ENCODE measurements around the gene UIMC1.
"Not testable (repeated sequence)": the region's sequence is repeated elsewhere in the genome, so short reads cannot be mapped to it uniquely, and the experiment has no call there.

Gene UIMC1

DNA sequence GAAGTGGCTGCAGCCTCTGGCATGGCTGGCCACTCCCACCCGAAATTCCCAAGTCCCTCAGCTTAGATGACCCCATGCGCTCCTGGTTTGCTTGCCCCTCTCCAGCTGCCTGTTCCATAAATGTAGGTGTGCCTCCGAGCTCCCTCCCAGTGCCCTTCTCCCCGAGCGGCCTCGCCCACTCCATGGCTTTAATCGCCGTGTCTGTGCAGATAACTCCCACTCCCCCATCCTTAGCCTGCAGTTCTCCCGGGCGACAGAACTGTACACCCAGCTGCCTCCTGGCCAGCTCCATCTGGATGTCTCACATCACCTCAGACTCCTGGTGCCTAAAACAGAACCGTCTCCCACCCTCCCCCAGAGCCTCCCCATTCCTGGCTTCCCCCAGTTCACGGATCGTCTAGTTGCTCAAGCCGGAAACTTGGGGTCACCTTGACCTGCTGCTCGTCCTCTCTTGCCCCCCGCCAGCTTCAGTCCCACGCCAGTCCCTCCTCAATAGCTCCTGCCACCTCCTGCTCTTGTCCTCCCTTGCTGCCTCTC, 131.5 kb downstream of the UIMC1 start:
- in situ Hi-C loops (cut with HindIII; ENCODE audit: low sequenced_read_pairs), result no loop called here

DNA sequence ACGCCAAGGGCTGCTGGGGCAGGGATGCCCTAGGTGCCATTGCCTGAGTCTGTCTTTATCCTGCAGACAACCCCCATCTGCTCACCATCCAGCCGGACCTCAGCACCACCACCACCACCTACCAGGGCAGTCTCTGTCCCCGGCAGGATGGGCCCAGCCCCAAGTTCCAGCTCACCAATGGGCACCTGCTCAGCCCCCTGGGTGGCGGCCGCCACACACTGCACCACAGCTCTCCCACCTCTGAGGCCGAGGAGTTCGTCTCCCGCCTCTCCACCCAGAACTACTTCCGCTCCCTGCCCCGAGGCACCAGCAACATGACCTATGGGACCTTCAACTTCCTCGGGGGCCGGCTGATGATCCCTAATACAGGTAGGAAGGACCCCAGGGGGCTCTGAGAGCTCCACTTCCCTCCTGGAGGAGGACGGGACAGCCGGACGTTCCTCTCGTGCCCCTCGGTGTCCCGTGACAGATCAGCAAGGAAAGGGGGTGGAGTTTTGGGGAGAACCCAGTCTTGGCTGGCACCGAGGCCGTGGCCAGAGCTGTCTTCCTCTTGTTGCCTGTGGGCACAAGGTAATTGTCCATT, 132.3 kb downstream of the UIMC1 start:
- in situ Hi-C loops (cut with HindIII; ENCODE audit: low sequenced_read_pairs), result no loop called here

GRCh38 chr5:176873541-176874172, 132.9 kb downstream of the UIMC1 start:
- in situ Hi-C loops (cut with HindIII; ENCODE audit: low sequenced_read_pairs), result no loop called here

DNA sequence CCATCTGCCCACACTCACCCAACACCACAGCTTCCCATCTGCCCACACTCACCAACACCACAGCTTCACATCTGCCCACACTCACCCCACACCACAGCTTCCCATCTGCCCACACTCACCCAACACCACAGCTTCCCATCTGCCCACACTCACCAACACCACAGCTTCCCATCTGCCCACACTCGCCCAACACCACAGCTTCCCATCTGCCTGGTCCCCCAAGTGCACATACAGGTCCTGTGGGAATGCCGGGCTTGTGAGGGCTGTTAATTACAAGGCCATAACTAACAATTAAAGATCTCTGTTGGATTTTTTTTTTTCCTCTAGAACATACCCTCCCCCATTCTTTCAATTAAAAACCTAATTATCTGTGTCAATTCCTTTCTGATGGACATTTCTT, 133.6 kb downstream of the UIMC1 start:
- in situ Hi-C loops (cut with HindIII; ENCODE audit: low sequenced_read_pairs), result not testable (repeated sequence)

- in situ Hi-C loops (cut with HindIII; ENCODE audit: low sequenced_read_pairs), result not testable (repeated sequence)
These were observed 134.0 kb downstream of the UIMC1 start for GRCh38 chr5:176872586-176872985.

GRCh38 chr5:176870644-176871043, 135.9 kb downstream of the UIMC1 start:
- in situ Hi-C loops (cut with HindIII; ENCODE audit: low sequenced_read_pairs), result not testable (repeated sequence)

DNA sequence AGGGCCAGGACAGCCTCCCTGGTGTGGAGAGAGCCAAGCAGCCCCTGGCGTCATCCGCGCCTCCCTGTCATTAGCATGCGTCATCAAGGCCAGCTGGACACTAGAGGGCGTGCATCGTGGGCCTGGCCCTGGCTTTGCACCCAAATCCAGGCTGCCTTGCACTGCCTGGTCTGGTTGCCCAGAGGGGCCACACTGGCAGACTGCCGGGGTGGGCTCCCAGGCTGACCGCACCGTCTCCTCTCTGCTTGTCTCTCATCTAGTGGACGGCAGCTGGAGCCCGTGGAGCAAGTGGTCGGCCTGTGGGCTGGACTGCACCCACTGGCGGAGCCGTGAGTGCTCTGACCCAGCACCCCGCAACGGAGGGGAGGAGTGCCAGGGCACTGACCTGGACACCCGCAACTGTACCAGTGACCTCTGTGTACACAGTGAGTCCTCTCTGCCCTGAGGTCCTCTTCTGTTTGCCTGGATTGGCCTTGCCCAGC, 136.4 kb downstream of the UIMC1 start:
- in situ Hi-C loops (cut with HindIII; ENCODE audit: low sequenced_read_pairs), result no loop called here

DNA sequence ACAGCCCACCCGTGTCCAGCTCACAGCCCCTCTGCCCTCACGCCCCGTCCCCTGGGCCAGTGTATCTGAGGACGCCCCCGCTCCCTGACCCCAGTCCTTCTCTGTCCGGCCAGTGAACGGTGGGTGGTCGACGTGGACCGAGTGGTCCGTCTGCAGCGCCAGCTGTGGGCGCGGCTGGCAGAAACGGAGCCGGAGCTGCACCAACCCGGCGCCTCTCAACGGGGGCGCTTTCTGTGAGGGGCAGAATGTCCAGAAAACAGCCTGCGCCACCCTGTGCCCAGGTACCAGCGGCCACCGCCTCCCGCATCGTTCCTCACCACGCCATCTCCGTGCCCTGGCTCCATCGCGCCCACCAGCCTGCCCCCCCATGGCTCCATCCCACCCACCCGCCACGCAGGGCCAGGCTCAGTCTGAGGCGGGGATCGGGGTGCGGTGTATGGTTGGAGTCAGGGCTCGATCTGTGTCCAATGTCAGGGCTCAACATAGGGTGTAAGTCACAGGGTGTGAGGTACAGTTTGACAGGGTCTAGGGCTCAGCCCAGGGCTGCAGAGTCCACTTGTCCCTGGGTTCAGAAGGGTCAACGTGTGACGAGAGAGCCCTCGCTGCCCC, 137.0 kb downstream of the UIMC1 start:
- in situ Hi-C loops (cut with HindIII; ENCODE audit: low sequenced_read_pairs), result no loop called here

DNA sequence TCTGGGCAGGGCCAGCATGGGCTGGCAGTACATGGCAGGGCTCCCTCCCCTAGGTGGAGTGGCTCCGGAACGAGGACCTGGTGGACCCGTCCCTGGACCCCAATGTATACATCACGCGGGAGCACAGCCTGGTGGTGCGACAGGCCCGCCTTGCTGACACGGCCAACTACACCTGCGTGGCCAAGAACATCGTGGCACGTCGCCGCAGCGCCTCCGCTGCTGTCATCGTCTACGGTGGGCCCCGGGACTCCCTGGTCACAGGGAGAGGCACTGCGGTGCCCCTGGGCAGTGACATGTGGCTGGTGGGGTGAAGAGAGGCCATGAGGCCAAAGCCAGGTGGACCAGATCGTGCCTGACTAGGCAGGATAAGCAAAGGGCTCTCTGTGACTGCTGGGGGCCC, 137.8 kb downstream of the UIMC1 start:
- in situ Hi-C loops (cut with HindIII; ENCODE audit: low sequenced_read_pairs), result no loop called here

- in situ Hi-C loops (cut with HindIII; ENCODE audit: low sequenced_read_pairs), result no loop called here
These were observed 138.5 kb downstream of the UIMC1 start for GRCh38 chr5:176868126-176868525.

GRCh38 chr5:176866707-176867310, 139.8 kb downstream of the UIMC1 start:
- in situ Hi-C loops (cut with HindIII; ENCODE audit: low sequenced_read_pairs), result no loop called here

- in situ Hi-C loops (cut with HindIII; ENCODE audit: low sequenced_read_pairs), result no loop called here
These were observed 140.6 kb downstream of the UIMC1 start for GRCh38 chr5:176865964-176866363.

DNA sequence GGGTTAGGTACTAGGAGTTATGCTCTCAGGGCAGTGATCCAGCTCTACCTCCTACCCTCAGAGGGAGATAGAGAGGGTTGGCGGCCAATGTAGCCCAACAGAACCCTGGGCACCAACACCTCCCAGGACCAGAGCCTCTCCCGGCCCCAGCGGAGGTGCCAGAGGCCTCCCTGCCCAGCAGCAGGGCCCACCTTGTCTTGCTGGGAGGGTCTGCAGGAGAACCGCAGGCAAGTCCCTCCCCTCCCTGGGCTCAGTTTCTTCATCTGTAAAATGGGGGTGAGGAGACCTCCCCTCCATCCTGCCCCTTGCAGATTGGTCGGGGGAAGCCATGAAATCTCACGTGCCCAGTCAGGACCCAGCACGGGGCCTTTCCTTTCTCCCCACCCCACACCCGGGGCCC, 141.8 kb downstream of the UIMC1 start:
- in situ Hi-C loops (cut with HindIII; ENCODE audit: low sequenced_read_pairs), result no loop called here

GRCh38 chr5:176863765-176864098, 142.8 kb downstream of the UIMC1 start:
- in situ Hi-C loops (cut with HindIII; ENCODE audit: low sequenced_read_pairs), result no loop called here

DNA sequence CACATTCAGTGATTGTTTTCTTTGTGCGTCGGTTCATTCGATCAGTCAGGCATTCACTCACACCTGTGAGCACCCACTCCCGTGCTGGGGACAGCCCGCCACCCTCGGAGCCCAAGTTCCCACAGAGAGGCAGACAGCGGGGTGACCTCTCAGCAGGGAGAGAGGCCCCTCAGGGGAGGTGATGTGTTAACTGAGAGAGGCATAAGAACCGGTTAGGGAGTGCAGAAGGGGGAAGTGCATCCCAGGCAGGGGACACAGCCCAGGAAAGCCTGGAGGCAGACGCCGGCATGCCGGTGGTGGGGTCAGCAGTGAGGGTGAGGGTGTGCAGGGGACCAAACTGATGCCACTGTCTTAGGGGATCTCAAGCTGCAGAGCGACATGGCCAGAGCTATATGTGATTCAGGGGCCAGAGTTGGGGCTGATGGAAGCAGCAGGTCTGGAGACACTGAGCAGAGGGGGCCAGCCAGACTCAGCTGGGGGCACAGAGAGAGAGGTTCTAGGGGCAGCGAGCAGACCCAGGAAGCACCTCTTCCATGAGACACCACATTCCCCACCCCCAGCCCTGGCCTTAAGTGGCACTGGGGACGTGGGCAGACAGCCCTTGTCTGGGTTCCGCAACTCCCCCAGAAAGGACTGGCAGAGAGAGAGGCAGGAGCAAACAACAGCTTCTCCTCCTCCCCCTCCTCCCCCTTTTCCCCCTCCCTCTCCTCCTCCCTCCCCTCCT, 143.4 kb downstream of the UIMC1 start:
- in situ Hi-C loops (cut with HindIII; ENCODE audit: low sequenced_read_pairs), result no loop called here

DNA sequence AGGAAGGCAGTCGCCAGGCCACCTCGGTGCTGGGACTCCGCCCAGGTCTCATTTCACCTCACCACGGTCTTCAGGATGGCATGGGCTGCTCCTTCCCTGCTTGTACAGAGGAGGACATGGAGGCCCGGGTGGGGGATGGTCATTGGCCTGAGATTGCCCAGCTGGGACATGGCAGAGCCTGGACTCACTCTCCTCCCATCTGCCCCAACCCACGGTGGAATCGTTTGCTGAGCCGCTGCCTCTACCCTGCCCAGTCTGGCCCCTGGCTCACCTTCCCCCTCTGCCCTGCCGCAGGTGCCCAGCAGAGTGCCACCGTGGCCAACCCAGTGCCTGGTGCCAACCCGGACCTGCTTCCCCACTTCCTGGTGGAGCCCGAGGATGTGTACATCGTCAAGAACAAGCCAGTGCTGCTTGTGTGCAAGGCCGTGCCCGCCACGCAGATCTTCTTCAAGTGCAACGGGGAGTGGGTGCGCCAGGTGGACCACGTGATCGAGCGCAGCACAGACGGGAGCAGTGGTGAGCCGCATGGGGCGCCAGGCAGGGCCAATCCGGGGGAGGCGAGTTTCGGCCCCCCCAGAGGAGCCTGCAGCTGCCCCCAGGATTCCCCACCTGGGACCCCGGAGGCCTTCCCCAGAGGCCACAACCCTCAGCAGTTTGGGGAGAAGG, 144.1 kb downstream of the UIMC1 start:
- in situ Hi-C loops (cut with HindIII; ENCODE audit: low sequenced_read_pairs), result no loop called here

DNA sequence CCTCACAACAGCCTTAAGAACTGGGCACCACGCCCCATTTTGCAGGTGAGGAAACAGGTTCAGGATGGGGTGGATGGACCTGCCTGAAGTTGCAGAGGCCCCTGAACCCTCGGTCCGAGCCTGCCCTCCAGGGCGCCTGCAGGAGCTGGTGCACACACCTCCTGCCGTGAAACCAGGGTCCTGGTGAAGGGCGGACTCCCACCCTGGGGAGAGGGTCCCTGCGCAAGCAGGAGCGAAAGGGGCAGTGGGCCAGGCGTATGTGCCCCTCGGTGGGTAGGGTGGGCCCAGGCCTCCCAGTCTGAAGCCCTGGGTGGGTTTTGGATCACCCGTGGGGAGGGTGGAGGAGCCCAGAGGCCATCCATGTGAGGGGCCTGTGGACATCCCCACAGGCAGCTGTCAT, 145.3 kb downstream of the UIMC1 start:
- in situ Hi-C loops (cut with HindIII; ENCODE audit: low sequenced_read_pairs), result no loop called here

DNA sequence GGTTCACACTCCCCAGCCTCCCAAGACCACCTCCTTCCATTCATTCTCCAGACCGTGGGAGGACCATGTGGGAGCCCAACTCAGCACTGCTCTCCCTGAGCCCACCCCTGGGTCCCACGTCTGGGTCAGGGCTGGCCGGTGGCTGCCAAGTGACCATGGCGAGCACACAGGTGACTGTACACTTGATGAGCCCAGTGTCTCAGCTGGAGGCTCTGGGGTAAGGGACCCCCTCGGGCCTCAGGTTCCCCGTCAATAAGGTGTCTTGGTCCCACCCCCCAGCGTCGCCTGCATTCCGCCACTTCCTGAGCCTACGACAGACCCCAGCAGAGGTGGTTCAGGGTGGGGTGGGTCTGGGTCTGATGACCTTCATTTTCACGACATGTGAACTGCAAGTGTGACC, 146.2 kb downstream of the UIMC1 start:
- in situ Hi-C loops (cut with HindIII; ENCODE audit: low sequenced_read_pairs), result no loop called here

DNA sequence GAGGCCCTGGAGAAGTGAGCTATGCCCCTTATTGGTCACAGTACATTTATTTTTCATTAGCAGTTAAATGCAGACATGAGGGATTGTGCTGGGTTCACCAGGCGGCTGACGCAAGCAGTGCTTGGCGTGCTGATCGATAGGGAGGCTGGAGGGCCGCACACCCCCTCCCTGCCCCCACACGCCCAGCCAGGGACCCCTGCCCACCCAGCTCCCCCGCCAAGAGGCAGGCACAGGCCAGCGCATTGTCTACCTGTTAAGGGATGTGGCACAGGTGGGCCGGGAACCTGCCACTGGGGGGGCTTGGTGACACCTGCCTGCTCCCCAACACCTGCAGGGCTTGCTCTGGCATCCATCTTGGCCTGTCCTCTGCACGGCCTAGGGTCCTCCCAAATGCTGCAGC, 146.7 kb downstream of the UIMC1 start:
- in situ Hi-C loops (cut with HindIII; ENCODE audit: low sequenced_read_pairs), result no loop called here

- in situ Hi-C loops (cut with HindIII; ENCODE audit: low sequenced_read_pairs), result no loop called here
These were observed 148.7 kb downstream of the UIMC1 start for GRCh38 chr5:176857894-176858273.

Data from endothelial cell of hepatic sinusoid (primary cell).